ENCODE data around the gene ARHGEF40. TPM values are rescaled to one million over a fixed set of nuclear protein-coding genes. Genes with fewer than 3 reads are reported as not detected.

ARHGEF40 gene
- total RNA-seq, 2 experiments from 2014 or later: 0.11 to 0.48 TPM

- POLR2A ChIA-PET: interaction anchor here (0.6 kb wide), 1 partner anchor 397 kb away, joined by 3 read pairs; no protein-coding TSS in a partner anchor
These were observed 31.8 kb downstream of the ARHGEF40 start for GRCh38 chr14:21101802-21102413.

GRCh38 chr14:21102521-21103410 lies 32.7 kb downstream of the ARHGEF40 start:
- CTCF ChIA-PET: interaction anchor here (0.8 to 8.1 kb wide), 11 partner anchors 9 to 132 kb away, joined by 3 to 142 read pairs (median 10); partner anchors contain the start of genes ARHGEF40 and NDRG2
- POLR2A ChIA-PET: interaction anchor here (1.3 to 2.1 kb wide), 2 partner anchors 16 to 32 kb away, joined by 4 to 7 read pairs; partner anchors contain the start of gene ARHGEF40

More at GRCh38 chr14:21101802-21102413, 31.8 kb downstream of the ARHGEF40 start:
- CTCF ChIA-PET: interaction anchor here (0.9 to 8.1 kb wide), 7 partner anchors 8 to 131 kb away, joined by 3 to 142 read pairs (median 4); partner anchors contain the start of gene ARHGEF40

GRCh38 chr14:21103411-21103709 lies 33.3 kb downstream of the ARHGEF40 start:
- ChIA-PET POLR2A (interaction anchor here (0.6 to 2.1 kb wide), 3 partner anchors 16 to 1403 kb away, joined by 4 to 7 read pairs (median 5); partner anchors contain the start of gene ARHGEF40), CTCF (interaction anchor here (0.8 to 8.1 kb wide), 11 partner anchors 9 to 106 kb away, joined by 3 to 142 read pairs (median 10); partner anchors contain the start of genes ARHGEF40 and NDRG2)

GRCh38 chr14:21103710-21104447 lies 33.8 kb downstream of the ARHGEF40 start:
- CTCF ChIA-PET: interaction anchor here (0.5 to 8.1 kb wide), 18 partner anchors 10 to 687 kb away, joined by 3 to 142 read pairs (median 5); partner anchors contain the start of gene ARHGEF40

GRCh38 chr14:21104448-21105060 lies 34.5 kb downstream of the ARHGEF40 start:
- CTCF ChIA-PET: interaction anchor here (1.0 to 8.1 kb wide), 17 partner anchors 10 to 160 kb away, joined by 3 to 142 read pairs (median 5); partner anchors contain the start of gene ARHGEF40
- POLR2A ChIA-PET: interaction anchor here (0.9 to 2.1 kb wide), 3 partner anchors 34 to 163 kb away, joined by 3 to 9 read pairs (median 7); partner anchors contain the start of gene ARHGEF40

More at GRCh38 chr14:21103710-21104447, 33.8 kb downstream of the ARHGEF40 start:
- POLR2A ChIA-PET: interaction anchor here (0.6 to 2.1 kb wide), 6 partner anchors 17 to 1403 kb away, joined by 3 to 9 read pairs (median 4); partner anchors contain the start of gene ARHGEF40

GRCh38 chr14:21105095-21105494 lies 35.0 kb downstream of the ARHGEF40 start:
- ChIA-PET POLR2A (interaction anchor here (1.0 kb wide), 1 partner anchor 162 kb away, joined by 9 read pairs; no protein-coding TSS in a partner anchor), CTCF (interaction anchor here (1.0 to 8.1 kb wide), 13 partner anchors 11 to 160 kb away, joined by 3 to 142 read pairs (median 7); partner anchors contain the start of gene ARHGEF40)

GRCh38 chr14:21106176-21106497 lies 36.0 kb downstream of the ARHGEF40 start:
- CTCF ChIA-PET: interaction anchor here (0.9 to 8.1 kb wide), 5 partner anchors 12 to 92 kb away, joined by 3 to 142 read pairs (median 10); no protein-coding TSS in a partner anchor
- POLR2A ChIA-PET: no interaction called here

- ChIA-PET POLR2A (no interaction called here), CTCF (interaction anchor here (0.9 to 8.1 kb wide), 5 partner anchors 13 to 92 kb away, joined by 3 to 142 read pairs (median 4); partner anchors contain the start of gene ARHGEF40)
These were observed 36.6 kb downstream of the ARHGEF40 start for GRCh38 chr14:21106498-21107282.

- ChIA-PET POLR2A (no interaction called here), CTCF (interaction anchor here (1.3 to 8.1 kb wide), 4 partner anchors 13 to 60 kb away, joined by 3 to 142 read pairs (median 6); partner anchors contain the start of gene ARHGEF40)
These were observed 37.2 kb downstream of the ARHGEF40 start for GRCh38 chr14:21107283-21107800.

GRCh38 chr14:21108791-21109190 lies 38.7 kb downstream of the ARHGEF40 start:
- ChIA-PET POLR2A (no interaction called here), CTCF (interaction anchor here (0.7 to 2.6 kb wide), 7 partner anchors 8 to 138 kb away, joined by 3 to 10 read pairs (median 5); partner anchors contain the start of genes ARHGEF40 and TMEM253)

GRCh38 chr14:21109377-21110138 lies 39.5 kb downstream of the ARHGEF40 start:
- ChIA-PET CTCF (interaction anchor here (0.7 to 2.6 kb wide), 7 partner anchors 9 to 138 kb away, joined by 3 to 10 read pairs (median 5); partner anchors contain the start of gene TMEM253), POLR2A (interaction anchor here (0.5 kb wide), 1 partner anchor 463 kb away, joined by 5 read pairs; no protein-coding TSS in a partner anchor)

- CTCF ChIA-PET: interaction anchor here (0.8 kb wide), 1 partner anchor 23 kb away, joined by 3 read pairs; no protein-coding TSS in a partner anchor
- POLR2A ChIA-PET: no interaction called here
These were observed 42.2 kb downstream of the ARHGEF40 start for GRCh38 chr14:21112255-21112654.

GRCh38 chr14:21113369-21113768 lies 43.3 kb downstream of the ARHGEF40 start:
- CTCF ChIA-PET: no interaction called here
- POLR2A ChIA-PET: no interaction called here

- ChIA-PET CTCF (interaction anchor here (1.3 kb wide), 1 partner anchor 26 kb away, joined by 3 read pairs; no protein-coding TSS in a partner anchor), POLR2A (no interaction called here)
These were observed 48.8 kb downstream of the ARHGEF40 start for GRCh38 chr14:21118933-21119332.

- CTCF ChIA-PET: no interaction called here
- POLR2A ChIA-PET: no interaction called here
These were observed 50.6 kb downstream of the ARHGEF40 start for GRCh38 chr14:21120686-21121085.

GRCh38 chr14:21121122-21121521 lies 51.0 kb downstream of the ARHGEF40 start:
- ChIA-PET CTCF (no interaction called here), POLR2A (no interaction called here)

Data from activated CD8-positive, alpha-beta memory T cell treated with anti-CD3 and anti-CD28 coated beads for 36 hours (primary cell).